ENCODE measurements around the gene ZFPM1. TPM values are rescaled to one million over a fixed set of nuclear protein-coding genes. Genes with fewer than 3 reads are reported as not detected.

Gene ZFPM1
- total RNA-seq, 6 experiments from 2014 or later = 4.5 to 6.4 (median 5.1) TPM

- TF ChIP-seq, protein P1, sequence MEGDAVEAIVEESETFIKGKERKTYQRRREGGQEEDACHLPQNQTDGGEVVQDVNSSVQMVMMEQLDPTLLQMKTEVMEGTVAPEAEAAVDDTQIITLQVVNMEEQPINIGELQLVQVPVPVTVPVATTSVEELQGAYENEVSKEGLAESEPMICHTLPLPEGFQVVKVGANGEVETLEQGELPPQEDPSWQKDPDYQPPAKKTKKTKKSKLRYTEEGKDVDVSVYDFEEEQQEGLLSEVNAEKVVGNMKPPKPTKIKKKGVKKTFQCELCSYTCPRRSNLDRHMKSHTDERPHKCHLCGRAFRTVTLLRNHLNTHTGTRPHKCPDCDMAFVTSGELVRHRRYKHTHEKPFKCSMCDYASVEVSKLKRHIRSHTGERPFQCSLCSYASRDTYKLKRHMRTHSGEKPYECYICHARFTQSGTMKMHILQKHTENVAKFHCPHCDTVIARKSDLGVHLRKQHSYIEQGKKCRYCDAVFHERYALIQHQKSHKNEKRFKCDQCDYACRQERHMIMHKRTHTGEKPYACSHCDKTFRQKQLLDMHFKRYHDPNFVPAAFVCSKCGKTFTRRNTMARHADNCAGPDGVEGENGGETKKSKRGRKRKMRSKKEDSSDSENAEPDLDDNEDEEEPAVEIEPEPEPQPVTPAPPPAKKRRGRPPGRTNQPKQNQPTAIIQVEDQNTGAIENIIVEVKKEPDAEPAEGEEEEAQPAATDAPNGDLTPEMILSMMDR (IDR thresholded peaks at IDR 0.05) = no peak
- no peak for DNase-seq
- Mint-ChIP-seq H3K4me3 (no peak overlapping the region), H3K9me3 (no peaks in the 10 kb centered on the region), H3K27me3 (ENCODE audit: insufficient read depth) (peaks cover 3% of the 10 kb centered on the region; the same call in 1 of the 2 replicates), H3K4me1 (ENCODE audit: low read depth) (peaks cover 16% of the 10 kb centered on the region), H3K36me3 (ENCODE audit: low read depth) (peaks cover 10% of the 10 kb centered on the region), H3K27ac (no peak overlapping the region)
These were observed 122.2 kb downstream of the ZFPM1 start for GRCh38 chr16:88575251-88575650.

- H3K36me3 Mint-ChIP-seq (ENCODE audit: low read depth) = peaks cover 10% of the 10 kb centered on the region
- H3K9me3 Mint-ChIP-seq = no peaks in the 10 kb centered on the region
- H3K4me3 Mint-ChIP-seq = no peak overlapping the region
- H3K4me1 Mint-ChIP-seq (ENCODE audit: low read depth) = peaks cover 12% of the 10 kb centered on the region
- no peak for DNase-seq
- peaks cover 3% of the 10 kb centered on the region; the same call in 1 of the 2 replicates for H3K27me3 Mint-ChIP-seq (ENCODE audit: insufficient read depth)
- H3K27ac Mint-ChIP-seq = no peak overlapping the region
- TF ChIP-seq, protein P1 (IDR thresholded peaks at IDR 0.05) = no peak
These were observed 123.2 kb downstream of the ZFPM1 start for GRCh38 chr16:88576307-88576706.

GRCh38 chr16:88577166-88577565, 124.1 kb downstream of the ZFPM1 start:
- no peak overlapping the region for H3K27ac Mint-ChIP-seq

GRCh38 chr16:88578446-88579313, 125.6 kb downstream of the ZFPM1 start:
- no peak for DNase-seq
- Mint-ChIP-seq H3K36me3 (ENCODE audit: low read depth) (peaks cover 10% of the 10 kb centered on the region), H3K27me3 (ENCODE audit: insufficient read depth) (0 out of 2 replicates have a peak, but pooled peaks cover 1% of the 10 kb centered on the region), H3K4me1 (ENCODE audit: low read depth) (no peaks in the 10 kb centered on the region), H3K27ac (no peak overlapping the region), H3K4me3 (no peak overlapping the region), H3K9me3 (no peaks in the 10 kb centered on the region)
- TF ChIP-seq, protein P1 (IDR thresholded peaks at IDR 0.05) = no peak

More at GRCh38 chr16:88577166-88577565, 124.1 kb downstream of the ZFPM1 start:
- Mint-ChIP-seq H3K9me3 (no peaks in the 10 kb centered on the region), H3K4me1 (ENCODE audit: low read depth) (peaks cover 3% of the 10 kb centered on the region; the same call in 1 of the 2 replicates), H3K4me3 (no peak overlapping the region), H3K36me3 (ENCODE audit: low read depth) (peaks cover 10% of the 10 kb centered on the region), H3K27me3 (ENCODE audit: insufficient read depth) (peaks cover 3% of the 10 kb centered on the region; the same call in 1 of the 2 replicates)
- TF ChIP-seq, protein P1 (IDR thresholded peaks at IDR 0.05) = no peak
- DNase-seq = no peak

GRCh38 chr16:88580371-88580770, 127.3 kb downstream of the ZFPM1 start:
- no peak overlapping the region for H3K4me3 Mint-ChIP-seq
- TF ChIP-seq, protein P1 (IDR thresholded peaks at IDR 0.05) = no peak
- no peaks in the 10 kb centered on the region; the same call in 1 of the 2 replicates for H3K4me1 Mint-ChIP-seq (ENCODE audit: low read depth)
- H3K36me3 Mint-ChIP-seq (ENCODE audit: low read depth) = peaks cover 10% of the 10 kb centered on the region
- H3K27ac Mint-ChIP-seq = no peak overlapping the region
- no peaks in the 10 kb centered on the region for H3K9me3 Mint-ChIP-seq
- 0 out of 2 replicates have a peak, but pooled peaks cover 1% of the 10 kb centered on the region for H3K27me3 Mint-ChIP-seq (ENCODE audit: insufficient read depth)
- DNase-seq = no peak
